Adrenal gland (tissue), 5 donors: Measurements from ENCODE around the gene ST3GAL4.

Experiments
- CTCF ChIP-seq, 6 experiments: fragments of 450-650 bp in 4 of 6; fragments of 200-600 bp in 2 of 6; sonication (generic) in 1 of 6; IDR thresholded peaks; 1 replicate in 5 of 6; 2 replicates in 1 of 6; pipeline versions ENCODE4 v1.5.1 to v1.8.0; 2016 to 2021; ENCODE audit warnings: antibody characterized with exemption in 6 of 6, mild to moderate bottlenecking in 2 of 6, moderate library complexity in 1 of 6
- POLR2A ChIP-seq, 2 donors: fragments of 450-650 bp; IDR thresholded peaks; one replicate each; pipeline ENCODE4 v1.6.1; 2017; ENCODE audit warnings: antibody characterized with exemption in 2 of 2, mild to moderate bottlenecking in 2 of 2, moderate library complexity in 1 of 2
- donor health status: DM: no; HTN: no; CAD: no.

GRCh38 chr11:126400479-126400878, 45.0 kb downstream of the ST3GAL4 start:
- TF ChIP-seq CTCF (IDR thresholded peaks at IDR 0.05), result no peak
- no peak for TF ChIP-seq POLR2A (IDR thresholded peaks at IDR 0.05)
